IPS-15b (cell line): ENCODE data around the gene POLR2F.
"Not testable (repeated sequence)": the region's sequence is repeated elsewhere in the genome, so short reads cannot be mapped to it uniquely, and the experiment has no call there.

Source experiments
- H3K27me3 ChIP-seq: one replicate; pipeline ENCODE4 v1.6.1; 2013; ENCODE audit warnings: low read length; ENCODE audit not compliant: control insufficient read depth, insufficient read depth
- H3K36me3 ChIP-seq: one replicate; pipeline ENCODE4 v1.6.1; 2013; ENCODE audit warnings: low read length; ENCODE audit not compliant: control insufficient read depth, insufficient read depth
- H3K4me1 ChIP-seq: one replicate; pipeline ENCODE4 v1.6.1; 2013; ENCODE audit warnings: mild to moderate bottlenecking, low read length; ENCODE audit not compliant: control insufficient read depth, insufficient read depth
- H3K4me3 ChIP-seq: one replicate; pipeline ENCODE4 v1.5.1; 2013; ENCODE audit warnings: low read depth, low read length
- H3K9ac ChIP-seq: one replicate; pipeline ENCODE4 v1.6.1; 2013; ENCODE audit warnings: low read depth, mild to moderate bottlenecking, low read length
- H3K9me3 ChIP-seq: one replicate; pipeline ENCODE4 v1.6.1; 2013; ENCODE audit warnings: mild to moderate bottlenecking, low read length; ENCODE audit not compliant: control insufficient read depth, insufficient read depth

The POLR2F gene

DNA sequence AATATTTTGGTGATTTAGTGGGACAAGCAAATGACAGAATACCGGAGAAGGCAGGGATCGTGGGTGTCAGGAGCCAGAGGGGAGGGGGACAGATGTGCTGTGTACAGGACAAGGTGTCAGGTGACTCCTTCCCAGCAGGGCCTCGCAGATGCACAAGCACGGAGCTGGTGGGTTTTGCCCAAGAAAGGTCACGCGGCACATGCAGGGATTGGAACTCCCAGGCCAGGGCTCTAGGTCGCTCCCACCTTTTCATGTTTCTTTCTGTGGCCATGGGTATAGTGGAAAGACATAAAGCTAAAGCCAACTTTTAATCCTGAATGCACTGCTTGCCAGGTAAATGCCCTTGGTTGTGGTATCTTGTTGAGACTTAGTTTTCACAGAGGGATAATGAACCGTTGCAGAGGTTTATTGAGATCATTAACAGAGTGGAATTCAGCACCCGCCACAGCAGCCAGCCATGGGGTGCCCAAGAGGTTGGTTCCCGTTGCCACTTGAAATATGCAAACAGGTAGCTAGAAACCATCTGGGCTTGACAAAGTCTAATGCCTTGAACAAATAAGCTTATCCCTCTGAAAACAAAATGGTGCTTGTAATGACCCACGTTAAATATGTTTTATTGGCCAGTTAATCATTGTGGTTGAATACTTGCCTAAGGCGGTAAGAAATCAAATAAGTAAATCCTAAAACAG lies 10.2 kb upstream of the POLR2F start:
- no peak overlapping the region for H3K9ac ChIP-seq
- H3K4me3 ChIP-seq = no peak overlapping the region
- peaks cover 9% of the 10 kb centered on the region for H3K36me3 ChIP-seq
- H3K4me1 ChIP-seq = no peaks in the 10 kb centered on the region
- H3K9me3 ChIP-seq = no peaks in the 10 kb centered on the region
- no peaks in the 10 kb centered on the region for H3K27me3 ChIP-seq

DNA sequence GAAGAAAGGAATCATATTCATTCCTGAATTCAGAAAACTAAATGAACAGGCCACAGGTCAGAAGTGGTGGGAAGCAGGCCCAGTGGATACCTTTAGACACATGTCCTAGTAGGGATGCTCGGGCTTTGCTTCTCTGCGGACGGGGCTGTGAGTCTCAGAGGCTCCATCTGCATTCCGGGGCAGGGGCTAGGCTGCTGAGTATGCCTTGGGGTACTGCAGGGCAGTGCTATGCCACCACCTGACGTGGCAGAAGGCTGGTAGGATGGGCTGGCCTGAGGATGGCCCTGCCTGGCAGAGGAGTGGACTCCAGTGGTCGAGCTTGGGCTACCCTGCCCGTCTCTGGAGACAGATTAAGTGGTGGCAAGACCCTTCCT lies 9.7 kb upstream of the POLR2F start:
- Histone ChIP-seq H3K9ac (no peak overlapping the region), H3K4me1 (no peaks in the 10 kb centered on the region), H3K9me3 (no peaks in the 10 kb centered on the region), H3K27me3 (no peaks in the 10 kb centered on the region), H3K36me3 (peaks cover 9% of the 10 kb centered on the region), H3K4me3 (no peak overlapping the region)

GRCh38 chr22:37944423-37944822 lies 9.1 kb upstream of the POLR2F start:
- not testable (repeated sequence) for H3K9me3 ChIP-seq, H3K4me3 ChIP-seq, H3K4me1 ChIP-seq, H3K27me3 ChIP-seq, H3K9ac ChIP-seq, H3K36me3 ChIP-seq

GRCh38 chr22:37947142-37947795 lies 6.2 kb upstream of the POLR2F start:
- not testable (repeated sequence) for H3K9me3 ChIP-seq, H3K4me1 ChIP-seq, H3K4me3 ChIP-seq, H3K27me3 ChIP-seq, H3K36me3 ChIP-seq, H3K9ac ChIP-seq

- Histone ChIP-seq H3K4me3 (no peak overlapping the region), H3K36me3 (no peaks in the 10 kb centered on the region), H3K4me1 (peaks cover 4% of the 10 kb centered on the region), H3K27me3 (peaks cover 11% of the 10 kb centered on the region), H3K9me3 (no peaks in the 10 kb centered on the region), H3K9ac (no peak overlapping the region)
Observed at GRCh38 chr22:37951305-37951704, 2.2 kb upstream of the POLR2F start.

GRCh38 chr22:37952629-37953028 lies 870 bp upstream of the POLR2F start:
- Histone ChIP-seq H3K27me3 (peaks cover 11% of the 10 kb centered on the region), H3K36me3 (peaks cover 12% of the 10 kb centered on the region), H3K4me3 (peak overlapping the region; percentile 97)
- H3K9ac ChIP-seq, H3K4me1 ChIP-seq, H3K9me3 ChIP-seq: not testable (repeated sequence)

DNA sequence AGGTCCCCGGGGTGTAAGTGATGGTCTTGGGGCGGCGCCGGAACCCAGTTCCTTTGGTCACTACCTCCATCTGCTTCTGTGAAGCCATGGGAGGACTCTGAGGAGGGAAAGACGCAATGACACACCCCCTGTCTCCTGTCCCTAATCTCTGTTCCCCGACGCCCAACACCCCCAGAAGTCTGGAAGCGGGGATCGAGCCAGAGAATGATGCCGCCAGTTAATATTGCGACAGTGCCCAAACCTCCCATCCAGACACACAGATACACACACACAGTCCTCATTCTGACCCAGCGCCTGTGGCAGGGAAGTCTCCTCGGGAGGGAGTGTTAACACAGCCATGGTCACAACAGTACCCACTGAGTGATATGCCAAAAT lies 450 bp upstream of the POLR2F start:
- no peak overlapping the region for H3K9ac ChIP-seq
- peaks cover 14% of the 10 kb centered on the region for H3K36me3 ChIP-seq

DNA sequence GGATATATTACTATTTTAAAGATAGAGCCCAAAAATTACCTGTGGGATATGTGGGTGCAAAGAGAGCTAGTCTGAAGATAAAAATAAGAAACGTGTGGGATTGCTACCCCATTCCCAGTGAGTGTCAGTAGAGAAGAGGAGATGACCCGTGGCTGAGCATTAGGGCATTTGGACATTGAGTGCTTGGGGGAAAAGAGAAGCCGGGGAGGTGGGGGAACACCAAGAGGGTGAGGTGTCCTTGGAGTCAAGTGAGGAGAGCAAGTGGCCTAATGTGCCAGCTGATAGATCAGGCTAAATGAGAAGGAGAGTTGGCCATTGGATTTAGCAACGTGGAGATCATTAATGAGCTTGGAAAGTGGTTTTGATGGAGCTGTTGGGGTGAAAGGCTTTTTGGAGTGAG lies 1.2 kb downstream of the POLR2F start:
- H3K4me3 ChIP-seq = peak overlapping the region; percentile 97
- no peak overlapping the region for H3K9ac ChIP-seq
- peaks cover 26% of the 10 kb centered on the region for H3K36me3 ChIP-seq
- H3K9me3 ChIP-seq = no peaks in the 10 kb centered on the region
- H3K27me3 ChIP-seq = peaks cover 11% of the 10 kb centered on the region
- H3K4me1 ChIP-seq = peaks cover 4% of the 10 kb centered on the region

More for the DNA sequence above, 450 bp upstream of the POLR2F start:
- H3K4me1 ChIP-seq = peaks cover 4% of the 10 kb centered on the region
- peak overlapping the region; percentile 97 for H3K4me3 ChIP-seq
- H3K9me3 ChIP-seq = no peaks in the 10 kb centered on the region
- H3K27me3 ChIP-seq = peaks cover 11% of the 10 kb centered on the region

GRCh38 chr22:37955825-37956397 lies 2.4 kb downstream of the POLR2F start:
- H3K27me3 ChIP-seq = peaks cover 11% of the 10 kb centered on the region
- H3K36me3 ChIP-seq = peaks cover 34% of the 10 kb centered on the region
- not testable (repeated sequence) for H3K9me3 ChIP-seq, H3K4me1 ChIP-seq, H3K9ac ChIP-seq, H3K4me3 ChIP-seq

DNA sequence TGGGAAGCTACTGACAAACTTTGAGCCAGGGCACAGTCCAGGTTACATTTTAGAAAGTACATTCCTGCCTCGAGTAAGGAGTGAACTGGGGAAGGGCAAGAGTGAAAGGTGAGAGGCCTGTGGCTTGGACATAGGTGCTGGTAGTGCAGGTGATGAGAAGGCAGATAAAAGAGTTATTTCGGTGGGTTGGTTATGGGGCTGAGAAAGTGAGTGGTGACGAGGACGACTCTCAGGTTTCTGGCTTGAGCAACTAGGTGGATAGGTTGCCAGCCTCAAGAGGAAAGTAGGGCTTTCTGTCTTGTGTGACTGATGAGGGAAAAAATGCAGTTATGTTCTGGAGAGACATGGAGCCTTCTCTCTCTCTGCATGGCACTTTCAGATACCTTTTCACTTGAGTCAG lies 3.7 kb downstream of the POLR2F start:
- Histone ChIP-seq H3K27me3 (peaks cover 8% of the 10 kb centered on the region), H3K9ac (no peak overlapping the region), H3K4me1 (peaks cover 4% of the 10 kb centered on the region), H3K36me3 (peaks cover 42% of the 10 kb centered on the region), H3K4me3 (no peak overlapping the region), H3K9me3 (no peaks in the 10 kb centered on the region)

DNA sequence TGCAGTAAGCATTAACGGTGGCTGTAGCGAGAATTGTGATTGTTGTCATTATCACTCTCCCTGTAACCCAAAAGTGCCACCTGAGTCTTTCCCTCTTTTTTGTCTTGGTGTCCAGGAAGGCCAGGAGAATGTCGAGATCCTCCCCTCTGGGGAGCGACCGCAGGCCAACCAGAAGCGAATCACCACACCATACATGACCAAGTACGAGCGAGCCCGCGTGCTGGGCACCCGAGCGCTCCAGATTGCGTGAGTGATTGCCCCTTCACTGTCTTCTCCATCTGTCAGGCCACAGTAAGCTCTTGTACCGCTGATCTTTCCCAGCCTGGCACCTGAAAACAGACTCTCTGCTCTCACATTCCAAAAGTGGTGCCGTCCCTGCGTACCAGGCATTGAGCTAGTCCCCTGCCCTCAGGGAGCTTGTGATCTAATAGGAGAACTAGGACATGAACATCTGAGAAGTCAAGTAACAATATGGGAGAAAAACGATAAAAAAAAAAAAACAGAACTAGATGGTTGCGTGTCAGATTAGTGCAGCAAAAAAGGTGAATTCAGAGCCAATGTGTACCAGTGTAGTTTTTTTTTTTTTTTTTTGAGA lies 5.8 kb downstream of the POLR2F start:
- H3K36me3 ChIP-seq = peaks cover 42% of the 10 kb centered on the region

GRCh38 chr22:37961062-37961461 lies 7.6 kb downstream of the POLR2F start:
- Histone ChIP-seq H3K27me3 (no peaks in the 10 kb centered on the region), H3K4me1 (no peaks in the 10 kb centered on the region), H3K36me3 (peaks cover 42% of the 10 kb centered on the region), H3K4me3 (no peak overlapping the region), H3K9ac (no peak overlapping the region), H3K9me3 (no peaks in the 10 kb centered on the region)

More for the DNA sequence above, 5.8 kb downstream of the POLR2F start:
- Histone ChIP-seq H3K4me1 (peaks cover 4% of the 10 kb centered on the region), H3K4me3 (no peak overlapping the region), H3K27me3 (no peaks in the 10 kb centered on the region), H3K9me3 (no peaks in the 10 kb centered on the region), H3K9ac (no peak overlapping the region)
